Stimulated activated CD4-positive, alpha-beta T cell treated with anti-CD3 and anti-CD28 coated beads, Interleukin-2, amount 100 ng/mL, for 4 hours (primary cell): Measurements from ENCODE around the gene ARHGEF10L.
"Not testable (repeated sequence)": the region's sequence is repeated elsewhere in the genome, so short reads cannot be mapped to it uniquely, and the experiment has no call there.

Experiments
- DNase-seq: peaks from one replicate; pipeline ENCODE4 v3.0.0-alpha.2; 2020; ENCODE audit warnings: low read depth

Gene ARHGEF10L

DNA sequence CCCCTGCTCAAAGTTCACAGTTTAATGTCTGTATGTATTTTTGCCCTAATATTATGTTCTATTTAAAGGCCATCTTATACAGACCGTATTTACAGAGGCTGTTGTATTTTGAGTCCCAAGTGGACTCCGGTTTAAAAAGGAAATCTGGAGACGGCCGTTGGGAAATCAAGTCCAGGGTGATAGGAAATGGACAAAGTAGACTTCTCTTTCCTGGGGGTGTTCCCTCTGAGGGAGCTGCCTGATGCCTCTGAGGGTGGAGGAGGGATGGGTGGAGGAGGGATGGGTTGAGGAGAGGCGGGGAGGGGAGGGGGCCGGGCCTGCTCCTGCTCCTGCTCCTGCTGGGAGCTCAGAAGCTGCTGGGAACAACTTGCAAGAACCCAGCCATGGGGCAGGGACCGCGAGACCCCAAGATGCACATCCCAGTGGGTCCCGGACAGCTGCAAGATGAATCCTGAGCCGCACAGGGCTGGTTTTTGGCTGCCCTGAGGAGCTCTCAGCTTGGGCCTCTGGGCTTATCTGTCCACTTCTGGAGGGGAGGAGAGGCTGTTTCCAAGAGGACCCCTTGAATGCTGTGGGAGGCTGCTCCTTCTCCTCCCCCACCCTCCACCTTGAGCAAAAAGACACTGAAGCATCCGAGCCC lies 203.6 kb downstream of the ARHGEF10L start:
- no peak for DNase-seq

DNA sequence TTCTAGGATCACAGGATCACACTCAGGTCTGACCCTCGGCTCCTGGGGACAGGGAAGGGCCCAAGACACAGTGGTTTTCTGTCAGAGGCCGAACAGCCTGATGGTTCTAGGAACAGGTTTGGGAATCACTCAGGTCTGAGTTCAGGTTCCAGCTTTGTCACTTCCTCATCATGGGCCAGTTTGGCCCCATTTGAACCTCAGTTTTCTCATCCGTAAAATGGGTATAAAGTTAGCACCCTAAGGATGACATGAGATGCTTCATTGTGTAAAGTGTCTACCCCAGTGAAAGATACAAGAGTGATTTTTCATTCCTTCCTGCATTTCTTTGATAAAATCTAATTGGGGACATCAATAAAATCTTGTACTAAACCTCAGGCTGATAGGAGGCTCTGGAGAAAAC lies 204.4 kb downstream of the ARHGEF10L start:
- no peak for DNase-seq

DNA sequence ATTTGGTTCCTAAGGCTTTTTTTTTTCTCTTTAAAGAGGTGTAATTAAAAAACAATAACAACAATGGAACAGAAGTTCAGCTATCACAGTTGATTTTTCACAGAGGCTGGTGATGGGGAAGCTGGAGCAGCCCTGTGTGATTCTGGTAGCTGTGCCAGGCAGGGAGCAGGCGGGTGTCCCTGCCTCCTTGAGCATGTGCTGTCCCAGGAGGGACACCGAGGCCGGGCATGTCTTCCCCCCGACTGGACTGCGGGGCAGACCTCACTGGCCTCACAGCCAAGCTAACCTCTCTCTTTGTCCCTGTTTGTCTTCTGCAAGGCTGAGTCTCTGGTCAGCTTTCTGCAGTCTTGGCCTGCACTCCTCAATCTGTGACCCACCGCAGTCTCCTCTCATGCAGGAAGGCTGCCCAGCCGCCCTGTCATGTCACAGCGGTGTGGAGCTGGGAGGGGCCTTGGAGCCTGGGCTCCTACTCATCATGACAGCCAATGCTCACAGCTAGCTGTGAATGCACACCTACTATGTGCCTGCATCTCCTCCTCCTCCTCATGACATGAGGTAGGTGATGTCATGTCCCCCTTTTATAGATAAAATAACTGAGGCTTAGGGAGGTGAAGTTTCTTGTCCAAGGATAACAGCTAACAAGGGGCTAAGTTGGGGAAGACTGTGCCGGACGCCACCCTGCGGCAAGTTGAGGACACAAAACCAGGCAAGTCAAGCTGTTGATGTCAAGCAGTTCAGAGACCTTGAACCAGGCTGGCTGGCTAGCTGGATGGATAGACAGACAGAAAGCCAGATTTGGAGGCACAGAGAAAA lies 205.4 kb downstream of the ARHGEF10L start:
- DNase-seq: no peak

DNA sequence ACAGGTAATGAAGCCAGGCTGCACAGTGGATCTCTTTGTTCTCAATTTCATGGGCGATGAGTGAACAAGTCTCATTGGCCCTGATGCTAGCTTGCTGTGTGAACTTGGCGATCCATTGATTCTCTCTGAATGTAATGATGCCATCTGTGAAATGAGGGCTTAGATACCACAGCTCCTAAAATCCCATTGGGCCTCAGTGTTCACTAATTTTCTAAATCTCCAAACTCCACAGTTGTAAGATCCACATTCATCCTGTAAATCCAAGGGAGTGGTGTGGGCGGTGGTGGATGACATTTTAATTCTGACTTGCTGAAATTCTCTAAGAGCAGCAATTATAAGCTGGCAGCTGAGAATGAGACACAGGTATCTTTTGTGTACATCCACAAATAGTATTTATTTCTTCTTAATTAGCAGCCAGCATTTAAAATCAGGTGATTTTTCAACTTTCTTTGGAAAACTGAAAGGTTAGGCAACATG lies 206.0 kb downstream of the ARHGEF10L start:
- DNase-seq: no peak

DNA sequence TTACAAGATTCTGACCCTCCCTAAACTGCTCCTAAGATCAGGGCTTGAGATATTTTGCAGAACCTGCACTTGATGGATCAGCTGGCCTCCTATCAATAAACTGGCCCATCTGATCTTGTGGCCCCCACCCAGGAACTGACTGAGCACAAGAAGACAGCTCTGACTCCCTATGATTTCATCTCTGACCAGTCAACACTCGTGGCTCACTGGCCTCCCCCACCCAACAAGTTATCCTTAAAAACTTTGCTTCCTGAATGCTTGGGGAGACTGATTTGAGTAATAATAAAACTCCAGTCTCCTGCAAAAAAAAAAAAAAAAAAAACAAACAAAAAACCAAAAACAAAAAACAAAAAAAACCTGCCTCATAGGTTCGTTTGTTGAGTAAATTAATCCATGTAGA lies 206.8 kb downstream of the ARHGEF10L start:
- DNase-seq: not testable (repeated sequence)

DNA sequence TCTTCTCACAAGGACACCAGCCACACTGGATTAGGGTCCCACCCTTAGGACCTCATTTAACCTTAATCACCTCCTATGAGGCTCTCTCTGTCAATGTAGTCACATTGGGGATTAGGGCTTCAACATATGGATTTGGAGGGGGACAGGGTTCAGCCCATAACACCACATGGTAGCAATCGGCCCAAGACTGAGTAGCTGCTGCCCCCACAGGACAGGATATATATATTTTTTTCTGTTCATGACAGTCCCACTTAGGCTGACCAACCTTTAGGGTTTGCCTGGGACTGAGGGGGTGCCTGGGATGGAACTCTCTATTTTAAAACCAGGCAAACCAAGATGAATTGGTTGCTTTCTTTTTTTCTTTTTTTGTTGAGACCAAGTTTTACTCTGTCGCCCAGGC lies 207.4 kb downstream of the ARHGEF10L start:
- DNase-seq: no peak
